HK-2 (cell line): ENCODE data around the gene DAPK2.
"Not testable (repeated sequence)": the region's sequence is repeated elsewhere in the genome, so short reads cannot be mapped to it uniquely, and the experiment has no call there.

Experiments used
- DNase-seq: peaks from one replicate; pipeline ENCODE4 v3.0.0-alpha.2; 2018; ENCODE audit not compliant: unreplicated experiment

Gene DAPK2

DNA sequence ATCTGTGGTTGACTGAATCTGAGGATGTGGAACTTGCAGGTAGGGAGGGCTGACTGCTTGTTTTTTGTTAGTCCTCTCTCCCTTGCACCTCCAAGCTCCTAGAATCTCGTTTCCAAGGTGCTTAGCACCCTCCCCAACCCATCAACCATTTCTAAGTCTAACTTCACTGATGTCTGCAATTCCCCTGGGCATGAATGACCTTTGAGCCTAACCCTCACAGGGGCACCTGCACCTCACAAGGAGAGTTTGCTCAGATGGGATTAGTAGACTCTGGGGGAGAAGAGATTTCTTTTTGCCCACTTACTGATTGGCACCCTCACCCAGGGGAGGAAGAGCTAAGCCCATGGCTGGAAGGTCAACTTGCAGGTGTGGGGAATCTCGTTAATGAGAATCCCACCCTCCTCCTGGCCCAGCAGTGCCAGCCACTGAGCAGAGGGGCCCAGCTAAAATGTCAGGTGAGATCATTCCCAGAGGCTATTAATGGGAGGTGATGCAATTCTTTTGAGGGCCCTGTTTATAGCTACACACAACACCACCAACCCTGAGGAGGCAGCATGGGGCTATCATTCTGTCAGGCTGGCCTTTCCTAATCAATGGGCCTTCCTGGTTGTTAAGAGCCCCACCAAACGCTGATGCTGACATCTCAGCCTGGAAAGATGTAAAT is 130.9 kb downstream of the DAPK2 start:
- DNase-seq, result no peak

- no peak for DNase-seq
These were observed 132.4 kb downstream of the DAPK2 start for GRCh38 chr15:63913786-63914315.

DNA sequence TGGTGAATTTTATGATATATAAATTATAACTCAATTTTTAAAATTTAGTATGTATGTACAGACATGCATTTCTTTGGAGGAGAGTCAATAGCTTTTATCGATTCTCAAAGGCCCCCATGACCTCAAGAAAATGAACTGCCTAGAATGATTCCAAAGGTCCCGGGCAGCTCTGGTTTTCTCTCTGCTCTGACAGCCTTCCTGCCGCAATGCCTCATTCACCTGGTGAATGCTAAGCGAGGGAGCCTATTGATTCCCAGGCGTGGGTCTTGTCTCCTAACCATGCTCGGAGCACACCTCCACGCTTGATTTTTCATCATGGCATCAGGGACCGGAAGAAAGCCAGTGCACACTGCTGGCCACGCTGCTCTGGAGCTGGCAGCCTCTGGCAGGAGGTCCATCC is 132.9 kb downstream of the DAPK2 start:
- DNase-seq, result no peak

DNA sequence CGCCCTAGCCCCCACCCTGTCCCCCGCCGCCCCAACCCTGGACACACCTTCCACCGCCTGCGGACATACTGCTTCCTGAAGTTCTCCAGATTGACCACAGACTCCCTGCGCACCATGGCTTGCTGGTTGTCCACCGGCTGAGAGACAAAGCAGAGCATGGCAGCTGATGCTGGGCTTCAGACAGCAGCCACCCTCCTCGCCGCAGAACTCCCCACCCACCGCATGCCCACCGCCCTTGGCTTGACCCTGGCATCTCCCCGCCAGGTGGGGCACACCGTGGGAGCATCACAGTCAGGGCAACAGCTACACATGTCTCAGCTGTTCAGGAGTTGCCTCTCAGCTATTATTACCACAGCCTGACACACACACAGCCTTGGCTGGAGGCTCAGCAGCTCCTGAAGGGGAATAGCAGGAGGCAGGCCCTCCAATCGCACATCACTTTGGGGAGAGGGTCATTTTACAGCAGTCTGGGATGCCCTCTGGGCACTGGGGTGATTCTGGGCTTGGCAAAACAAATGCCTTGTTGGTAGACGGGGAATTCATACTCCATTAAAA is 134.1 kb downstream of the DAPK2 start:
- DNase-seq, result no peak

GRCh38 chr15:63911160-63911559 is 135.1 kb downstream of the DAPK2 start:
- DNase-seq, result no peak

DNA sequence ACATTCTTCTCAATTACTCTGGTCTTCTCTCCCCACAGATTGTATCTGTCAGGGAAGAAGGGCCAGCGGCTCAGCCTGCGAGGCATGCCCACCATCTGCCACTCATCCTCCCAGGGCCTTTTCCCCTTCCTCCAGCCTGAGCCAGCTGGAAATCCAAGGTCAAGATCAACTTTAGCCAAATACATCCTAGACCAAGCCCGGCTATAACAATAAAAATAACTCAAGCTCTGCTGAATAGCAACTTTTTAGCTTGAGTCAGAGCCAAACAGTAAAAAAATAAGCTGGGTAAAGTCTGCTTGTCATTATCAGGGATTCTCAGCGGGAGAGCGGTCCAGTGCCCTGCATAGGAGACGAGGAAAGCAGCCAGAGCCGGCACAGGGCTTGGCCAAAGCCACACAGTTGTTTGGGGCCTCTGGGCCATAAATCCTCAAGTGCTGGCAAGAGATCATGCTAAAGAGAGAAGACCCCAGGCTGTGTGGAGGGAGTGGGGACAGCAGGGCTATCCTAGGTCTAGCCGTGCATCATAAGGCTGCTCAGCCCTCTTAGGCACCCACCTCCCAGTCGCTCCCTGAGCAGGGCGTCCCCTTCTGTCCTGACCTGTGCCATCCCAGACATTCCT is 136.4 kb downstream of the DAPK2 start:
- DNase-seq, result no peak

GRCh38 chr15:63908991-63909390 is 137.3 kb downstream of the DAPK2 start:
- DNase-seq, result no peak

GRCh38 chr15:63908281-63908680 is 138.0 kb downstream of the DAPK2 start:
- no peak for DNase-seq

- no peak for DNase-seq
These were observed 138.8 kb downstream of the DAPK2 start for GRCh38 chr15:63907521-63907920.

GRCh38 chr15:63906266-63906584 is 140.1 kb downstream of the DAPK2 start:
- no peak for DNase-seq

DNA sequence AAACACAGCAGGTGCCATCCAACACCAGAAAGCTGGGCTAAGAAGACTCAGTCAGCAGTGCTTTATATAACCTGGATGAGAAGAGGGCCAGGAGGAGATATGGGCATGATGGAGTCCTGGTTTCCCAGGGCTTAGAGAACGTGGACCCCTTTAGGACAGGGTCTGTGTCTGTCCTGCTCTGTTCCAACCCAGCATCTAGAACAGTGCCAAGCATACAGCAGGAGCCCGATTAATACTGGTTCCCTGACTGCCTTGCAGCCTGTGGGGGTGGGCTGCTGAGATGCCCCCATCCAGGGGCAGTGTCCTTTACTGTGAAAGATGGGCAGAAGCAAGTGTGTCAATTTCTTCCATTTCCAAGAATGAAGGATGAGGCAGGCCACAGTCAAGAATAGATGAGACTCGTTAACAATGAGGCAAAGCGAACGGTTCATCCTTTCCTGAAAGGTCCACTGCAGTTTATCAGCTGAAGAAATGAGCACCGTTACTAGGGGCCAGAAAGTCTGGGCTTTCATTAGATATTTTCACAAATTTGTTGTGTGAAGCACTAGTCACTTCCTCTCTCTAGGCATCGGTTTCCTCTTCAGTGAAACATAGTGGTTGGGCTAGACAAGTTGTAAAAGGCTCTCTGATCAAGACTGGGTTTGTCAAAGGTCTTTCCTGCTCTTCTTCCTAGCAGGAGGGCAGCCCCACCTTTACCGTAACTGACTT is 140.6 kb downstream of the DAPK2 start:
- no peak for DNase-seq

GRCh38 chr15:63905131-63905530 is 141.2 kb downstream of the DAPK2 start:
- no peak for DNase-seq

- DNase-seq, result no peak
These were observed 142.2 kb downstream of the DAPK2 start for GRCh38 chr15:63904042-63904441.

- no peak for DNase-seq
These were observed 143.6 kb downstream of the DAPK2 start for GRCh38 chr15:63902671-63903035.

- no peak for DNase-seq
These were observed 144.2 kb downstream of the DAPK2 start for GRCh38 chr15:63901912-63902670.

DNA sequence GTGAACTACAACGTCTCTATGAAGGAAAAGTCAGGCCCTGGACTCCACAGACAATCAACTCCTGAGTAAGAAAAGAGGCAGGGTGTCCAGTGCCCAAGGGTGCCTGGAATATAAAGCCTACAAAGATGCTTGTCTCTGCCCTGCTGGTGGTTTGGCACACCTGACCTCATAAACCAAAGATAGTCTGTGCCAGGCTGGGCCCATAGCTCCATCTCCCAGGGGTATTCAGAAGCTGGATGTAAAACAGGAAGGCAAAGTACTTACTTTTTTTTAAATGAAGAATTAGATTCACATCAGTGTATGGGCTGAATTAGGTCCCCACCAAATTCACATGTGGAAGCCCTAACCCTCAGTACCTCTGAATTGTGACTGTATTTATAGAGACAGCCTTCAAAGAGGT is 146.0 kb downstream of the DAPK2 start:
- DNase-seq, result no peak

DNA sequence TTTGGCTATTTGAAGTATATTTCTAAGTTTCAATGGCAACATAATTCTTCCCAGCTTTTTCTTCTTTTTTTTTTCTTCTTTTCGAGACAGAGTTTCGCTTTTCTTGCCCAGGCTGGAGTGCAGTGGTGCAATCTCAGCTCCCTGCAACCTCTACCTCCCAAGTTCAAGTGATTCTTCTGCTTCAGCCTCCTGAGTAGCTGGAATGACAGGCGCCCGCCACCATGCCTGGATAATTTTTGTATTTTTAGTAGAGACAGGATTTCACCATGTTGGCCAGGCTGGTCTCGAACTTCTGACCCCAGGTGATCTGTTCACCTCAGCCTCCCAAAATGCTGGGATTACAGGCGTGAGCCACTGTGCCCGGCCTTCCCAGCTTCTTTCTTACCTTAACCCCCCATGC is 146.7 kb downstream of the DAPK2 start:
- DNase-seq, result not testable (repeated sequence)

GRCh38 chr15:63899193-63899592 is 147.1 kb downstream of the DAPK2 start:
- DNase-seq, result no peak

GRCh38 chr15:63896336-63897115 is 149.8 kb downstream of the DAPK2 start:
- DNase-seq, result peak; percentile 50

DNA sequence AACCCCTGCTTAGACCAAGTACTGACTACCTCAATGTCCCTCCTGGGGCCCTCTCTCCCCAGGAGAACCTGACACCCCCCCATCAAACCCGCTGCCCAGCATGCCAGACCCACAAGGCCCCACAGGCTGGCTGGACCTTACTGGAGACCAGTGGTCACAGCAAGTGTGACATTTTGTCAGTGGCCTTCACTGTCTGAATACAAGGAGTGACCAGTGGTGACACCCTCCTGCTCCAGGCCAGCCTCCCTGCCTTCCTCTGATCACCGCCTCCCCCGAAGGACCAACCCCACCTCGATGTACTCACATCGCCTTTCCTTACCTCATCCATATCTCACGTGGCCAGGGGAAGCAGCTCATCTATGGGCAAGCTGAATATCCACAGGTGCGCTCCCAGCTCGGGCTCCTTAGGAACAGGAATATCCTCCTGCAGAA is 150.5 kb downstream of the DAPK2 start:
- no peak for DNase-seq

GRCh38 chr15:63895194-63895593 is 151.1 kb downstream of the DAPK2 start:
- no peak for DNase-seq

DNA sequence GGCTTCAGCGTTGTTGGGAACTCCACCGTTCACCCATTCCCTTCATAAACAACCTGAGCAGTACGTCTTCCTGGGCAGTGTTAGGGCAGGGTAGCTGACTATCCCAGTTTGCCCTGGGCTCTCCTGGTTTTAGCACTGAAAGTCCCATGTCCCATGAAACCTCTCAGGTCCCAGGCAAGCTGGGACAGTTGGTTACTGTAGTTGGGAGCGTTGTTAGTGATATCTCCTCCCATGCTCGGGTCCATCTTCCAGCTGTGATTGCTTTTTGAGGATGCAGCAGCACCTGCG is 151.7 kb downstream of the DAPK2 start:
- no peak for DNase-seq
